HG02840 (cell line): Measurements from ENCODE around the gene SERPING1.

Experiments used
- ATAC-seq: cut with Tn5 transposase; IDR thresholded peaks from one replicate; pipeline ENCODE4 v1.9.1; 2021; ENCODE audit warnings: mild to moderate bottlenecking, moderate library complexity, moderate number of reproducible peaks; ENCODE audit not compliant: unreplicated experiment, low FRiP score

SERPING1 gene

DNA sequence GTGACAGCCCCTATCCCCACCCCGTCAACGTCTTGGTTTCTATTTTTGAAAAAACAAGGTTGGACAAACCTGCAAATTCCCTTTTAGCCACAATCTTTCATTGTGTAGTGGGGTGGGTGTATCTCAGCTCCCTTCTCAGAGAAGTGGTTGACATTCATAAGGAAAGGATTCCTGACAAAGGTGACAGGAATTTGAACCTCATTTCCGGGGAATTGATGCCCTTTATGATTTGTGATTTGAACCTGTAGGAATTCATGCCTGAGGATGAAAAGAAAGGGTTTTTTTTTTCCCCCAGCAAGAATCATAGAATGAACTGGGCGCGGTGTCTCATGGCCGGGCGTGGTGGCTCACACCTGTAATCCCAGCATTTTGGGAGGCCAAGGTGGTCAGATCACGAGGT, 37.8 kb downstream of the SERPING1 start:
- ATAC-seq, result no peak

DNA sequence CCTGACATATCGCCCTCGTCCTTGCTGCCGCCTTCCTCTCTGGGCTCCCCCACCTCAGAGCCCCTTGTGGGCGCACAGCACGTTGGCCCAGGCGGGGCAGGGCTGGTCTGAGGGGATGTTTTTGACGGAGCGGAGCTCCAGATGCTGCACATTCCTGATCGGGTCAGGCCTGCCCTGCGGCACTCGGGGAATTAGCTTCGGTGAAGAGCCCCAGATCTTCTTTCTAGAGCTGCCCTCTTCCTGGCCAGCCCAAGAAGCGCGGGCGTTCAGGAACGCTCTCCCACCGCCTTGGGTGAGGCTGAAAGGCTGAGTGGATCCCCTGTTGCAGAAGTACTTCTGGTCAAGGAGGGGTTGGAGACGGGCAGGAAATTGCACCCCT, 40.1 kb downstream of the SERPING1 start:
- no peak for ATAC-seq

DNA sequence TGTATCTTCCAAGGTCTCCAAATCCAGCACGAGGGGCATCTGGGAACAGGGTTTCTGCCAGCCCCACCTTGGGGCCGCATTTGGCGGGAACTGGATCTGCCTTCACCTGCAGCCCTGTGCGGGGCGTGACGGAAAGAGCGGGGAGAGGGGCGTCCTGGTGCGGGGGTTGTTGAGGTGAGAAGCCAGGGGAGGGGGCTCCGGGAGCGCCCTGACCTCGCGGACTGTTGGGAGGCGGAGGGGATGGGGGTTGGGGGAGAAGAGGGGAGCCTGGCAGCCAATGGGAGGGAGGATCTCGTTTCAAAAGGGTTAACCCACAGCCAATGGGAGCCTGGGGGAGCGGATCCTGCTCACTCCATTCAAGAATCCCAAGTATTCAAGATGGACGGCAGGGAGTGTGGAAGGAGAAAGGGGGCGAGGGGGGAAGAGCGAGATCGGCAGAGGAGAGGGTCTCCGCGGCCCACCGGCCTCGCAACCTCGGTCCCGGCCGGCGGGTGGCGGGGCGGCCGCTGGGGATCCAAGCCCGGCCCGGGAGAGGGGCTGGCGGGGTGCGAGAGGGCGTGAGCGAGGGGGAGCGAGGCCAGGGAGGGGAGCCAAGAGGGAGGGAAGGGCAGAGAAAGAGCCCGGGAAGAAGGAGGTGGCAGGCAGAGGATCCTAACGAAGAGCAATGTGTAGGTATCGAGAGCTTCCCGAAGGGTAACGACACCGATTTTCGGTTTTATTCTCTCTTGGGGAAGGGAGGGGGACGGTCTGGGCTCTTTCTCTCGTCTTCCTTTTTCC, 40.7 kb downstream of the SERPING1 start:
- no peak for ATAC-seq

DNA sequence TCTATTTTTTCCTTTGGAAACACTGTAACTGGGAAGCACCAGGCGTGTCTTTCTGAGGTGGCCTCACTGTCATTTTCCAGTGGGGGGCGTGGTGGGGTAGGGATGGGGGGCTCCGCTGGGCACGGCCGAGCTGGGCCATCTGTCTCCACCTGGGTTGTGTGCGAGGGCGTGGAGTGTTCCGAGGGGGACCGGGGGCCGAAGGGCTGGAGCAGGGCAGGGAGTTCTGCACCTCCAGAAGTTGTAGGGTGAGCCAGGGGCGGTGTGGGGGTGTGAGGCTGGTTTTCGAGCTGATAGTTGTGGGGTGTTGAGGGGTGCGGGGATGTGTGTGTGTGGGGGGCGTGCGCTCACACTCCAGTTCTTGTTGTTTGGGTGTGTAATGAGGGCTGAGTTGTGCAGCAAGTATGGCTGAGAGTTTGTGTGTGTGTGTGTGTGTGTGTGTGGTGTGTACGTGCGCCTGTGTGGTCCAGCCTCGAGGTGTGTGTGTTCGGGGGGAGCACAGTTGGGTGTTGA, 41.4 kb downstream of the SERPING1 start:
- ATAC-seq, result no peak

DNA sequence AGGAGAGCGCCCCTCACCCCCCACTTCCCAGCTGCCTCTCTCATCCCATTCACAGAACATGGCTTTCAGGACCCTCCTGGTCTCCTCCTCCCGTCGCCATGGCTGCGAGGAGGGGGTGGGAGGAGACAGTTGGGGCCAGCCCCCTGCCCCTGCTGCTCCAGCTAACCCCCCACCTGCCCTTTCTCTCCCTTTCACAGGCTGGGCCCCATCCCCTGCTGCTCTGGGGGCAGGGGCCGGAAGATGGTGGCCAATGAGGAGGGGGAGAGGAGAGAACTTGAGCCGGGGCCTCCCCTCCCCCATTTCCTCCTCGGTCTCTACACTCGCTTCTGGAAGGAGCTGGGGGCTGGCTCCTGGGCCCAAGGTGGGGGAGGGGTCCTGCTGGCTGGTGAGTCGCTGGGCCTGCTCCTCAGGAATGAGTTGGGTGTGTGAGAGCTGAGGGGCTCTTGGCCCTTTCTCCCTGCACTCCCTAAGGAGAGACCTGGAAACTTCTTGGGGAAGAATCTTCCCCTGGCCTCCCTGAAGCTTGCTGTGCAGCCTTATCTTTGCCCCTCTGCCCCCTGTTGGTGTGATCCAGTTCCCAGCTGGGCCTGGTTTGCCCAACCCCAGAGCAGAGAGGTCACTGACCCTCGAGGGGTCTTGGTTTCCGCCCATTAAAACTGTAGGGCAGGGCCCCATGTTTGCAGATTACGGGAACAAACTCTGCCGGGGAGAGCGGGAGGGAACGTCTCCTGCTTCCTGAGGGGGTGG, 42.0 kb downstream of the SERPING1 start:
- ATAC-seq, result no peak

DNA sequence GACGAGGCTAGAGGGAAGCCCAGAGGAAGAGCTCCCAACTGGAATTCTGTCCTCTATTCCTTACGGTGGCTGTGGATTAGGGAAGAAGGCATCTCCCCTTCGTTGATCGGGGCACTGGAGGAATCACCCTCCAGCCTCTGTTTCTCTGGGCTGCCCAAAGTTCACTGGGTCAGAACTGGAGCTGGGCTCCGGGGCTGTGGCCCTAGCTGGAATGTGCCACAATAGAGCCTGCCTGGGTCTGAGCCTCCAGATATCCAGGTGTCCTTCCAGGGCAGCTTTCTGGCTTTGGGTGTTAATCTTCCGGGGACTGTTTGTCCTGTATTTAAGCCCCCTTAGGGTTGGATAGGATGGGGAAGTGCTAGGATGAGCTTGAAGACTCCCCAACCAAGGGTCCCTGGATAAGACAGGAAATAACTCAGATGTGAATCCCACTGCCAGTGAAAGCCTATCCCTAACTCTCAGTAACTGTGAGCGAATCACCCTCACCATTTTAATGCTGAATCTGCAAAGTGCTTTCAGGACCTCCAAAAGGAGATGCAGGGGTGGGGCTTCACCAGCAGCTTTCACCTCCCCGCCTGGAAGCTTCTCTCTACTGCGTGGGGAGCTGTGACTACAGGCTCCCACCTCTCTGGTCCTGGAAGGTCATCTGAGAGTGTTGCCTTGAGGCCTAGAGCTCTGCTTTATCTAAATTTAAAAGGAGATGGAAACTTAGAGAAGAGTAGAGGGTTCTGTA, 42.7 kb downstream of the SERPING1 start:
- no peak for ATAC-seq

DNA sequence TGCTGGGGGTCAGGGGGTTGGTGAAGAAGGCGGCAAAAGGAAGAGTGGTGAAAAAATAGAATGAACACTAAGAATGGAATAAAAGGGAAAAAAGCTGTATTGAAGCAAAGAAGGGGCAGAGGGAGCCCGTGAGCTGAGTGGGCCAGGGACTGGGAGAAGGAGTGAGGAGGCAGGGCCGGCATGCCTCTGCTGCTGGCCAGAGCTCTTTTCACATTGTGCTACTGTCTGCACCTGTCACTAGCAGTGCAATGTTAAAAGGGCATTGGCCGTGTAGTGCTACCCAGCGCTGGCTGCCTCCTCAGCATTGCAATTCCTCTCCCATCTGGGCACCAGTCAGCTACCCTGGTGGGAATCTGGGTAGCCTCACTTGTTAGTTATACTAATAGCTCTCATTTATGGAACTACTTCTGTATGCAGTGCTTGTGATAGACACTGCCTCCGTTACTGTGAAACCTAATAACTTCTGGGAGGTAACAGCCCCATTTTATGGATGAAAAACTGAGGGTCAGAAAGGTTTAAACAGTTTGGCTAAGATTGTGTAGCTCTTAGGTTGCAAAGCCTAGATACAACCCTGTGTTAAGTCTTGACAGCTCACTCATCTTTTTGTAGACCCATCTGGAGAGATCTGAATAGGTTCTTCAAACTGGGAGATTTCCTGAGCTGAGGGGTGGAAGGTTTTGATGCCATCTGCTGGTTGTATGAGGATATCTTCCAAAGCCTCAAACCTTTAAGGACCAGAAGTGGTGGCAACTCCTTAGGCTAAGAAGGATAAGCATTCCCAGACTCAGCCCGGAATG, 43.7 kb downstream of the SERPING1 start:
- no peak for ATAC-seq

DNA sequence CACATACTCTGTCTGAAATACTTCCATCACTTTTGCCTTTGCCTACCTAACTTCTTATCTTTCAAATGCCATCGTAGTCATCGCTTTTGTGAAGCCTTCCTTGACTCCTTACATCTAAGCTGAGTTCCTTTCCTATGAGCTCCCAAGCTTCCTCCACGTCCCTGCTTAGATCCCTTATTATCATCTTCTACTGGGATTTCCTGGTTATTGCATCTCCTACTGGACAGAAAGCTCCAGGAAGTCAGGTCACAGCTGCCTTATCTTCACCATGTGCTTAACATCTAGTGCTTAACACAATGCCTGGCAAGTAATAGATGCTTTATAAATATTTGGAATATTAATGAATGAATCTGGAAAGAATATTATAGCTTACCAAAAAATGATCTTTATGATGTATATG, 46.3 kb downstream of the SERPING1 start:
- ATAC-seq, result no peak

DNA sequence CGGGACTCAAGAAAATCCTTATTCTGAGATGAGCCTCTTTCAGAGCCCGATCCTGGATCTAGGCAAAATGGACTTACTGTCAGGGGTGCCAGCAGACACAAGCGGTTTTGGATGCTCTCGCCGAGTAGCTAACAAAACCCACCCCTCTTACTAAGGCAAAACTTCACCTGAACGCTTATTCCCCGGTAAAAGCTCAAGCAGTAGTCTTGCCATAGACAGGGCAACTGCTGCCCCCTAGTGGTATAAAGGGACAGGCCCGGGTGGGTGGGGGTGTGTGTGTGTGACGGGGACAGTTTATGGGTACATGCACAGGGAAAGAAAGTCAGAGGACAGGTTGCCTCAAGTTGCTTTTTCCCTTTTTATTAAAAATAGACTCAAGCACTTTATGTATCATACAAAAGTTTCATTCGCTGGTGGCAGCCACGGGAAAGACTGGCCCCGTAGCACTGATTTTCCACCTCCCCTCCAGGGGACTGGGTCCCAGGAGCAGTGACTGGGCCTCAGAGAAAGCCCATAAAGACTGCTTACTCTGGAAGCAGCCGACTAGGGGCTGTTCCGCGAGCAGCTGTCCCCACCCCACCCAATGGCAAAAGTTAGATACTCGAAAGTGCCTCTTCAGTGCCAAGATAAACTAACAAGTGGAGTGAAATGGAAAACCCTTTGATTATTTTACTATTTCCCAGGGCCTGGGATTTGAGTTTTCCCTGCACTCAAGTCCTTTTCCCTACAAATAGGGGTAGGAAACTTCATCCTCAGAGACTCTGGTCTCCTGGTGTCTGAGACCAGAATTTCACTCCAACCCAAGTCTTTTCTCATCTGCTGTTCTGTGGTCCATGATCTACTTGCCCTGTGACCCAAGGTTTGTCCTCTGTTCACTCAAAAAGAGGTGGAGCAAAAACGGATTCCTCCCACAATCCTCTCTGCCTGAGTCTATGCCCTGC, 47.5 kb downstream of the SERPING1 start:
- no peak for ATAC-seq

DNA sequence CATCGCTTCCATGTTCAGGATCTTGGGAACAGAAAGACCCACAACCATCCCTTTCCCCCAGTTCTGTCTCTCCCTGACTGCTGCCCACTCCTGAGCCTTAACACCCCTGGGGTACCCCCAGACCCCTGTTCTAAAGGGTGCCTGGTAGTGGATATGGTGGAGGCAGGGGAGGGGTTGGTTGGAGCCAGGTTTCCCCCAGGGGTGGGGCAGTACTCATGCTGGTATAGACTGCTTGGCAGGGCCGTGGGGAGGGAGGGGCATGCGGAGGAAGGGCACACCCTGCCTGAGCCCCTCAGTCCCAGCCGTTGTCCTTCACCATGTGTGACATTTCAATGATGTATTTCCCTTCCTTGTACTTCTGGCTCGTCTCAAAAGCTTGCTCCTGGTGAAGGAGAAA, 48.2 kb downstream of the SERPING1 start:
- no peak for ATAC-seq

DNA sequence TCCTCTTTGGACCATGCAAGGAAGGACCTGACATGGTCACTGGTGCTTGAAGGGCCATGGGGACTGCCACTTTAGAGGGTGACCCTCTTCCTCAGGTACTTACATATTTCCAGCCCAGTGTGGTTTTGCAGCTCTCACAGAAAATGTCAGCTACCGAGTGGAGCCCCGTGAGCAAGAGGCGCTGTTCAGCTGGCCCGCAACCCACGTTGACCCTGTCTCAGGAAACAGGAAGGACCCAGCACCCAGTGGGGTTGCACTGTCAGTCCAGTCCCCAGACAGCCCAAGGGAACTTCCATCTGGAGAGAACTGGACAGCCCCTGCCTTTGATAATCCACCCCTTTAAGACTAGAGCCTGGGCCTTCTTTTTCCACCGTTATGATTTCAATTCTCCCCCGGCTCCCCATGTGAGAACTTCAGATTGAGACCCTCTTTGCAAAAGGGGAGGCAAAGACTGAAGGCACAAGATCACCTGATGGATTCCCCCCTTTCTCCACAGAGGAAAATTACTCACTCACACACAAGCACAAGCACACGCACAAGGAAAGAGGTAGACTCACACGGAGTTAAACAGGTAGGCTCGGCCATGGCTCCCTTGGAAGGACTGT, 48.8 kb downstream of the SERPING1 start:
- ATAC-seq, result no peak

DNA sequence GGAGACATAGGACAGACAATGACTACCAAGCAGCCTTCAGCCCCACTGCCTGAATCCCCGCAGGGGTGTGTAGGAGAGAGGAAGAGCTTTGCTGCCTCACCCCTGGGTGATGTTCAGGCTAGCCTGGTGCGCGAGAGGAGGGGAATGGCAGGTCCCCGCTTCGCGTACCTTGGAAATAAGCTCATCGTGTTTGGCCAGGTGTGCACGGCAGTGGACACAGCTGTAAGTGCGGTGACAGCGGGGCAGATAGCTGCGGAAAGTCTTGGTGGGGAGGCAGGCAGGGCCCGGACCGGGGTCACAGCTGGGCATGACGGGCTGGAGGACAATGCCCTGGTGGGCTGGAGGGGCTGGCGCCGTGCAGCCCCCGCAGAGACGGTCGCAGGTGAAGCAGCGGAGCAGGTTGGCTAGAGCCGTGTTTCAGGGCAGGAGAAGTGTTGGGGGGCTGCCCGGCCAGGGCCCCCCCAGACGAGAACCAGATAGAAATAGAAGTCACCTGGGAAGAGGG, 49.4 kb downstream of the SERPING1 start:
- no peak for ATAC-seq

DNA sequence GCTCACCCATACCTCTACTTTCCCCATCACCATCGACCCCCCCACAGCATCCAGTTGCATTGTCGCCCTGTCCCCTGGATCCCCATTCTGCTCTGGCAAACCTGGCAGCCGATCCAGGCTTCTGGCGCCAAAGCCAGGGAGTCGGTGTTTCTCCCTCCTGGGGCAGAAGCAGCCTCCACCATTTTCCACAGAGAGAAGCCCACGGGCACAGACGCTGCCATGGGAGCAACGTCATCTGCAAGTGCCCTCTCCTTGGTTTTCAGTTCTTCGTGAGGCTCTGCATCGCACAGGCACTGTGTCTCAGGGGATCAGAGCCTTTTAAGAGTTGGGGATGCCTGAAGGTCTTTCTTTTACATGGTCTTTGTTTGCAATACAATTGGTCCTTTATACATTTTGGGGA, 49.9 kb downstream of the SERPING1 start:
- no peak for ATAC-seq

DNA sequence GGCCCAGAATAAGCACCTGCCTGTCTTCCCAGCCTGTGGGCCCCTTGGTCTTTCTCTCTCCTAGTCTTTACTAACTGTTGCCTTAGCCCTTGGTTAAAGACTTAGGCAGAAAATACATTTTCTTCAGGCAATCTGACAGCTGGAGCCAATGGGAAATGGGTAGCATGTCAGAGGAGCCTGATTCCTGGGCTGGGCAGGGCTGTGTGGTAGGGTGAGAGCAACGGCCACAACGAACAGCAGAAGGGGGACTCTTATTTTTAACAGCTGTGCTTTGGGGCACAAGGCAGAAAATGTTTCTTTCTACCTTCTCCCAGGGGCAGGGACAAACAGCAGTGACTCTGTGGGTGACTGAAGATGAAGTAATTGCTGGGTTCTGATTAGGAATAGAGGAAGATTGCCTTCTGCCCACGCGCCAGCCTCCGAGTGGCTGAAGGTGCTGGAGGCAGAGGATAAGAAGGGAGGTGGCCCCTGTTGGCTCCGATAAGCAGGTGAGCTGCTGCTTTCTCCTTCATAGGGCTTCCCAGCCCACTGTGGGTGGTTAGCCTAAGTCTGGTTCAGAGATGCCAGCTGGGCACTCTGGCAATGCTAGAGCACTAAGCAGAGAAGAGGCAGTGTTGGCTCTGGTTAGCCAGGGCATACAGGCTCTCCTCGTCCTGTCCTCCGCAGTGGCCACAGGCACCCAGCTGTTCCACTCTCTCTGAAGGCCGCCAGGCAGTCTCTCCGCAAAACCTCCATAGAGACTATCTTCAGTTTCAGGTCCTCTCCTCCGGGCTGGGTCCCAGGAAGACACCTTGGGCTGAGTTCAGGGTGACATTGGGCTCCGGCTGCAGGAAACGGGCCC, 50.7 kb downstream of the SERPING1 start:
- ATAC-seq, result no peak

DNA sequence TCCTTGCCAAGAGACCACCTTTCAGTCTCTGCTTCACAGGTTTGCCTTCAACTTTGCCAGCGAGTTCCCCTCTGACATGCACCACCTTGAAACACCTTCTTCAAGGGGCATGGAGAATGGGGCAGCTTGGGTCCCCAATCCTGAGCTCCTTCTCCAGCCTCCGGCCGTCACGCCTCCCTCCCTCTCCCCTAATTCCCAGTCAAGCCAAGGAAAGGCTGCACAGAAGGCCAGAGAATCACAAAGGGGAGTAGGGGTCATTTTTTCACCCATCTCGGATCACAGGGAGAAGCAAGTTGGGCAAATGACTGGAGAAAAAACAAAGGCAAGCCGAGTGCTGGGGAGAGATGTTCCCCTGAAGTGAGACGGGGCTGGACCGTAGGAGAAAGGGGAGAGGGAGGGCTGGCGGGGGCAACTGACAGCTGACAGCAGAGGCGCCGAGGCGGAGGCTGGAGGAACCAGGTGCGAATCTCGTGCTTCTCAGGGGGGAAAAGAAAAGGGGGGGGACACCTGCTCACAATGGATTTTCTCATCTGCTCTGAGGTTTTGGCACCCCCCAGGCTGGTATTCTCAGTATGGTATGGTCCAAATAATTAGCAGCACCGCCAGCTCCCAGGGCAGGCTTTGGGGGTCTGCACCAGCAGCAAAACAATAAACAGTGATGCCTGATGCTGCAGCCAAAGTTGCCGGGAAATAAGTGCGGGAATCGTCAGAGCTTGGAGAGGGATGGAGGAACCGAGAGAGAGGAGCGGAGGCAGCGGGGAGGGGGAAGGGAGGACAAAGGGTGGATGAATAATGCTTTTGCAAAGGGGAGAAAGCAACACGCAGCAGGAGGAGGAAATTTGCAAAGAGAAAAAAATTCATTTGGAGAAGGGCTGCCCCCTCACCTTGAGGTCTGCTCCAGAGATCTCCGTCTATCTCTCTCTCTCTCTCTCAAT, 51.6 kb downstream of the SERPING1 start:
- no peak for ATAC-seq

DNA sequence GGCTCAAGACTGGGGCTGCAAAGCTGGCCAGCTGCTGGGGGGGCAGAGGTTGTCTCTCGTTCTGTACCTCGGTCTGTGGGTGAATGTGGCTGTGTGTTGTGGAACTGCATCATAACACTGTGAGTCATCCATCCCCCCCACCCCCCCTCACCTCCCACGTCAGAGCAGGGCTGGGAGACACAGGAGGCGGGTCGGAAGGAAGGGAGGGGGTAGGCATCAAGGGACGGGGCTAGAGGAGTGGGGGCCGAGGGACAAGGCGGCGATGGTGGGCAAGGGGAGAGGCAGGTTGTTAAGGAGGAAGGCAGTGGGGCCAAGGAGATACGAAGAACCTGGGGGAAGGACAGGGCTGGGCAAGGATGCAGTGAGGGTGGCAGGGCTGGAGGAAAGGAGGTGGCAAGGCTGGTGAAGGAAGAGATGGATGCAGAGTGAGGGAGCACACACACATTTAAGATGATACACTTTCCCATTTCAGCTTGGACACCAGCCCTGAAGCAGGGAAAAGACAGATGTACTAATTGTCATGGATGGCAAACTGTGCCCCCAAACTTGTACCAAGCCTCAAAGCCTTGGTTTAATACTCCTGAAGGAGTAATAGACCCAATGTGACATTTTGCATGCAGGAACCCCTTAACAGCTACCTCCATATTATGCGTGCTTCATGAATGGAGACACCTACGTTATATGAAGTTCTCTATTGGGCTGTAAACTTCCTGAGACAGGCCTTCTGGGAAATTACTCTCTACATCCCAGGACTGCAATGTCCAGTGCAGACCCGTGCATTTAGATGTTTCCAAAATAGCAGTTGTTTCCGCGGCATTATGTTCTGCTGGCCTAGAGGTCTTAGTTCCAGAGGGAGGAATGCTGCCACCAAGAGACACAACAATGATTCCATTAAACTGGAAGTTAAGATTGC, 52.6 kb downstream of the SERPING1 start, which contains the start of gene YPEL4:
YPEL4 (minus strand) TSS at position 87 of the 913 bp plus-strand sequence. CDS start 2,805 bp downstream, outside the sequence.
- ATAC-seq, result no peak
